Bronchial epithelial cell (primary cell): ENCODE data around the gene ENTPD1. TPM values are rescaled to one million over a fixed set of nuclear protein-coding genes. Genes with fewer than 3 reads are reported as not detected.

Experiments
- DNase-seq: peaks from one replicate; pipeline ENCODE4 v3.0.0-alpha.2; 2010; ENCODE audit warnings: low read depth
- FAIRE-seq: peaks from 2 replicates; lab custom pipeline; 2011; peaks lifted over from hg19 to GRCh38; lab: Jason Lieb, UNC
- H3K27me3 ChIP-seq: 2 replicates; pipeline ENCODE4 v1.5.1; 2011; ENCODE audit warnings: low read length; ENCODE audit not compliant: control insufficient read depth, insufficient read depth
- H3K36me3 ChIP-seq: 2 replicates; pipeline ENCODE4 v1.5.1; 2011; ENCODE audit warnings: low read length; ENCODE audit not compliant: control insufficient read depth, insufficient read depth
- H3K4me3 ChIP-seq: 2 replicates; pipeline ENCODE4 v1.5.1; 2011; ENCODE audit warnings: mild to moderate bottlenecking, low read depth, low read length, control low read depth
- CTCF ChIP-seq: IDR thresholded peaks from 2 replicates; pipeline ENCODE4 v1.5.1; 2011; ENCODE audit warnings: mild to moderate bottlenecking, moderate library complexity, low read length, control low read depth, inconsistent platforms; ENCODE audit not compliant: insufficient read depth, severe bottlenecking
- total RNA-seq: library from RNA; depleted of rRNA; stranded (reverse); fragments of >200 nt; gene quantifications from 2 replicates; pipeline ENCODE4 v1.2.1, GENCODE V29; 2014

The ENTPD1 gene
- total RNA-seq, 1 donor from 2014 or later: not detected

- FAIRE-seq: no peak
- no peak for TF ChIP-seq CTCF
Measured at GRCh38 chr10:95739056-95739455, 16.9 kb upstream of the ENTPD1 start.

GRCh38 chr10:95741807-95742467, 14.0 kb upstream of the ENTPD1 start:
- Histone ChIP-seq H3K27me3 (no peaks in the 10 kb centered on the region), H3K4me3 (no peak overlapping the region), H3K36me3 (no peaks in the 10 kb centered on the region)
- peak; percentile 2 for TF ChIP-seq CTCF
- FAIRE-seq (no peak), DNase-seq (peak; percentile 44)

More at GRCh38 chr10:95739056-95739455, 16.9 kb upstream of the ENTPD1 start:
- H3K4me3 ChIP-seq: no peak overlapping the region
- DNase-seq: no peak
- no peaks in the 10 kb centered on the region for H3K27me3 ChIP-seq
- no peaks in the 10 kb centered on the region for H3K36me3 ChIP-seq

- H3K36me3 ChIP-seq: no peaks in the 10 kb centered on the region
- TF ChIP-seq CTCF: no peak
- H3K27me3 ChIP-seq: no peaks in the 10 kb centered on the region
- FAIRE-seq (no peak), DNase-seq (peak; percentile 31)
- no peak overlapping the region for H3K4me3 ChIP-seq
Measured at GRCh38 chr10:95742485-95742884, 13.5 kb upstream of the ENTPD1 start.

- no peak for TF ChIP-seq CTCF
- Histone ChIP-seq H3K36me3 (no peaks in the 10 kb centered on the region), H3K27me3 (no peaks in the 10 kb centered on the region), H3K4me3 (no peak overlapping the region)
- DNase-seq: no peak
- FAIRE-seq: no peak
Measured at GRCh38 chr10:95742962-95743535, 12.9 kb upstream of the ENTPD1 start.

GRCh38 chr10:95745501-95745900, 10.5 kb upstream of the ENTPD1 start:
- no peaks in the 10 kb centered on the region for H3K27me3 ChIP-seq
- no peak for FAIRE-seq
- H3K4me3 ChIP-seq: no peak overlapping the region
- DNase-seq: no peak
- no peaks in the 10 kb centered on the region for H3K36me3 ChIP-seq
- TF ChIP-seq CTCF: no peak
